ENCODE measurements around the gene ADCY6.

- TF ChIP-seq CTCF (conservative IDR thresholded peaks at IDR 0.05; ENCODE audit: low read depth, low read length): no peak
- no peak for TF ChIP-seq EZH2 (IDR thresholded peaks at IDR 0.05; ENCODE audit: low read length, unreplicated experiment)
Measured at GRCh38 chr12:48831257-48831656, 42.4 kb upstream of the ADCY6 start.
